ENCODE measurements around the gene CLDN9.
A peak's percentile ranks its signal among the peaks of the same experiment; 100 is the strongest.

CLDN9 gene

GRCh38 chr16:3058139-3059030, 45.7 kb downstream of the CLDN9 start:
- peak; percentile 73 for DNase-seq

- peak; percentile 91 for DNase-seq
These were observed 46.5 kb downstream of the CLDN9 start for GRCh38 chr16:3059041-3059722.

- DNase-seq, result no peak
These were observed 47.1 kb downstream of the CLDN9 start for GRCh38 chr16:3059723-3060242.

GRCh38 chr16:3060339-3061127, 47.8 kb downstream of the CLDN9 start:
- no peak for DNase-seq

GRCh38 chr16:3062553-3062952, 49.8 kb downstream of the CLDN9 start:
- no peak for DNase-seq

DNA sequence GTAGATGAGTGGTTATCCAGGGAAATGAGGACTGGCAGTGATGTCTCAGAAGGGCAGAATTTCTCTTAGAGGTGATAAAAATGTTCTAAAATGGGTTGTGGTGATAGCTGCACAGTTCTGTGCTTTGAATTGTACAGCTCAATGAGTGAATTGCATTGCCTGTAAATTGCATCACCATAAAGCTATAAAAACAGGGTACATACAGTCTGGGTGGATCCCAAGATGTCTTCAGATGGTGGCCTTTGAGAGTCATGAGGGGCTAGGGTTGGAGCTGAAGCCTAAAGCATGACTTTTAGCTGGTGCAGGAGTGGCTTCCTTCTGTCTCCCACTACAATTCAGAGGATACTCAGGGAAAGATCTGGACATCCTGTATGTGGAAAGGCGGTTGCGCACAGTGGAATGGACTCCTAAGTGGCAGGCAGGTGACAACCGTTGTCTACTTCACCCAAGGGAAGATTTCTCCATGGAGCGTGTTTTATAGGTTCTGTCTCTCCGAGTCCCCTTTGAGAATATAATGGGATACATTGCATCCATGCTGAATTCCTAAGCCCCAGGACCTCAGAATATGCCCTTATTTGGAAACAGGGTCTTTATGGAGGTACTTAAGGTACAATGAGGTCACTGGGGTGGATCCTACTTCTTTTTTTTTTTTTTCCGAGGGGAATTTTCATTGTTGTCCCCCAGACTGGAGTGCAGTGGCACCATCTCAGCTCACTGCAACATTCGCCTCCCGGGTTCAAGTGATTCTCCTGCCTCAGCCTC, 51.1 kb downstream of the CLDN9 start:
- no peak for DNase-seq
